GM18907 (cell line): ENCODE results near the gene CMSS1.
"Not testable (repeated sequence)": the region's sequence is repeated elsewhere in the genome, so short reads cannot be mapped to it uniquely, and the experiment has no call there.

Source experiments
- ATAC-seq: cut with Tn5 transposase; IDR thresholded peaks from one replicate; pipeline ENCODE4 v1.9.1; 2021; ENCODE audit warnings: mild to moderate bottlenecking, moderate library complexity; ENCODE audit not compliant: unreplicated experiment

Gene CMSS1

DNA sequence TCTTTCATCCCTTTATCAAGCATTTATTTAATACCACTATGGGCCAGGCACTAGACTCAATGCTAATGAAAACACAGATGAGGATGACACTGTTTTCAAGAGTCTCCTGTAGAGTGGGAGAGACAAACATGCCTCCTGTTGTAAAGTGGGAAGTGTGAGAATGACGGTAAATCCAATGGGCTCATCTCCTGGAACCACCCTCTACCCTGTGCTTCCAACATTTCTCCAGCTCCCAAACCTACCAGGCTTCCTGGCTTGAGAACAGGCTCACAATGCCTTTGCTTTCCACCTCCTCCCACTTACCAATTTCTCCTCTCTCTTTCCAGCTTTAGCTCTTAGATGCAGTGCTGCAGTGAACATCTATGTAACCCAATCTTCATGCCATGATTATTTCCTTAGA is 389.0 kb downstream of the CMSS1 start:
- no peak for ATAC-seq

DNA sequence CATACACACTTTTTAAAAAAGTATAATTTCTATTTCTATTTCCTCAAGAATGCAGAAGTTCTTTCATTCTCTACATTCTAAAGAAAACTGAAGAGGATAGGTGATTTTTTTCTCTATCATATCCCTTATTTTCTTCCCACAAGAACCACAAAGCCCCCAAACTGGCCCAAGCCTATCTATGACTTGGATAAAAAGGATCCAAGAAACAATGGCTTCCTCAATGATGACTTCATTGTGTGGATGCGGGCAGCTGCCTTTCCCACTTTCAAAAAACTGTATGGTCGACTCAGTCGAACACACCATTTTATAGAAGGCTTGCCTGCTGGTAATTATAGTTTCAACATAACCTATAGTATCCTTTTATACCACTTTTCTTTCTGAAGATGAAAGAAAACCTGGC is 390.2 kb downstream of the CMSS1 start:
- ATAC-seq = no peak

DNA sequence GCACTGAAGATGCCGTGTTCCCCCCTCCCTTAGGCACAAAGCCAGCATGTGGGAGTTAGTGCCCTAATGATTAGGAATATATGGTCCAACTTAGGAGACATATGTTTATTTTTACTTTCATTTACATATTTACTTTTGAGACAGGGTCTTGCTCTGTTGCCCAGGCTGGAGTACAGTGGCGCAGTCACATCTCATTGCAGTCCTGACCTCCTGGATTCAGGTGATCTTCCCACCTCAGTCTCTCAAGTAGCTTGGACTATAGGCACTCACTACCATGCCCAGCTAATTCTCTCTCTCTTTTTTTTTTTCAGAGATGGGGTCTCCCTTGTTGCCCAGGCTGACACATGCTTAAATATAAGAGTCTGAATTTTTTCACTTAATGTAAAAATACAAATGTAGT is 391.5 kb downstream of the CMSS1 start:
- ATAC-seq = no peak

DNA sequence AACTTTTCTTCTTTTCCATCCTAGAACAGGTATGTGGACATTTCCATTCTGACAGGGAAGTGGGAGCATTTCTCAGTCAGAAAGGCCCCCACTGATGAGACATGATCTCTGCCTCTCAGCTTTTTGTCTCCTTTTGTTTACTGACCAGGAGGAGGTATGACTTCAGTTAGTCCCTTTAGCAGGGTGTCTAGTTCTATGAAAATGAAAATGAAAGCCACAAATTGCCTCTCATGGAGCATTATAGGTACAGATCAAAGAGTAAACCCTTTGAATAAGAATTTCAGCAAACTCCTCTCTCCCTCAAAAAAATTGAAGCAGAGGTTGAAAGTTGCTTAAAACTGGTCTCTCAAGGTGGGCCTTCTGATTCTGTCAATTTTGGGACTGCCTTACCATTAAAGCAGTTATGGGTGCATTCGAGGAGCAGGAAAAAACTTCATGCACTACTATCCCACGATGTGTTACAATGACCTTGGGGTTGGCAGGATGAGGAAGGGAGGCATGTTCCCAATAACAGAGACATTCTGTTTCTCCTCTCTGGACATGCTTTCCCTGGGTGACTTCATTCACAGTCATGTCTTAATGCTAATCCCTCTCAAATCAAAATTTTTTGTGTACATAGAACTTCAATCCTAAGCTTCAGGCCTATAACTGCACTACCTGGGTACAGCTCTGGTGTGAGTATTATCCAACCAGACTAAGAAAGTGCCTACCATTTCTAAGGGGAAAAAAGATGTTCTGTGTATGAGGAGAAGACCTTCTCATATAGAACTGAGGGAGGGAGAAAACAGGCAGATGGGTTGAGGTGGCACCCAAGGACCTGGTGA is 392.5 kb downstream of the CMSS1 start:
- peak; percentile 95 for ATAC-seq

DNA sequence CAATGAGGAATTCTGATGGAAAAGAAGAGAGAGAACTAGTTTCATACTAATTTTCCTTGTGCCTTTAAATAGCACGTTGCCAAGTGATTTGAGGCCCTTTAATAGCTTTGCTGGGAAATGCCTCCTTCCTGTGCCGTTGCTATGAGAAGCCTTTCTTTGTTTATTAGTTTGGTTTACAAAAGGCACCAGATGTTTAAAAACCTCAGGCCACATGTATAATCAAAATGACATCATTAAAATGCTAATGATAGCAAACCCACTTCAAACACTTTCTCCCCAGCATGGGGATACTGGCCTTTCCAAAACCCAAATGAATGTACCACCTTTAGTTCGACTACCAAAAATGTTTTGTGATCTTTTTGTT is 393.1 kb downstream of the CMSS1 start:
- ATAC-seq = peak; percentile 20

DNA sequence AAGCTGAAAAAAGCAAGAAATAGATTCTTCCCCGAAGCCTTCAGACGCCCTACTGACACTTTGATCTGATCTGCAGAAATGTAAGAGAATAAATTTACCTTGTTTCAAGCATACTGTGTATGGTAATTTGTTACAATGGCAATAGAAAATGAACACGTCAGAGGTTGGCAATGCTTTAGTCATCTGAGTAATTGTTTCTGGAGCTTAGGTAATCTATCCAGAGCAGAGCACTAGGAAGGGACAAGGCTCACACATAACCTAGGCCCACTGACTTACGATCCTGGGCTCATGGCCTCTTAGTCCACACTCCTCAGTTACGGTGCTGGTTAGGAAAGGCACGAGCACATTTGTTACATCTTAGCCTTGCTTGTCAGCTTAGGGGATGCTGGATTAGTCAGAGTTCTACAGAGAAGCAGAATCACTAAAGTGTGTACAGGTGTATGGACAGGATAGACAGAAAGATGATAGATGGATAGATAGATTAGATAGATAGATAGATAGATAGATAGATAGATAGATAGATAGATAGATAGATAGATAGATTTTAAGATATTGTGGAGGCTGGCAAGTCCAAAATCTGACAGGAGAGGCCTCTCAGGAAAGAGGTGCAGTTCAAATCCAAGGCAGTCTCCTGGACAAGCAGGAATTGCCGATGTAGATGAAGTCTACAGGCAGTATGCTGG is 396.4 kb downstream of the CMSS1 start:
- ATAC-seq = no peak

DNA sequence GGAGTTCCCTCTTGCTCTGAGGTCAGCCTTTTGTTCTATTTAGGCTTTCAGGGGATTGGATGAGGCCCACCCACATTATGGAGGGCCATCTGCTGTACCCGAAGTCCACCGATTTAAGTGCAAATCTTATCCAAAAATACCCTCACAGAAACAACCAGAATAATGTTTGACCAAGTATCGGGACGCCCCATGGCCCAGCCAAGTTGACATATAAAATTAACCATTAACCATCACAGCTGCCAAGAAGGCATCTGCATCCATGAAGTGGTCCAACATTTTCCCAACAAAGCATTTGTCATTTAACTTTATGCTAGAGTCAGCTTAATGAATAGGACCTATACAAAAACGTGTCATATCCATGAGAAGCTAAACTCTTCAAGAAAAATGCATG is 396.9 kb downstream of the CMSS1 start:
- no peak for ATAC-seq

DNA sequence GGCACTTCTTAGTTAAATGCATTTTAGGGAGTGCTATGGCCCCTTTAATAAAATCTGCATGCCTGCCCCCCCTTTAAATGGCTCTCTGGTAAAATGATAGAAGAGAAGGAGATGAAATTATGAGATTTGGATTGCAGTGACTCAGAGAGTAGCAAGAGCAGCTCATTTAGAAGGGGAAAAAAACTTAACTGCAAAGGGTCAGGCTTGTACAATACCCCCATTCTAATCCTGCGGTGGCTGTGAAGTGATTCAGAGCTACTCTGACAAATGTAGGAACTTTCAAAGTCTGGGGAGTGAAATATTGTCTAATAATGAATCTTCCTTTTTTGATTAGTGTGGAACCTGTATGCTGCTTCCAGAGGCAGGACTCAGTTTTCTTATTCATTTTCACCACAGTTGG is 399.1 kb downstream of the CMSS1 start:
- no peak for ATAC-seq

DNA sequence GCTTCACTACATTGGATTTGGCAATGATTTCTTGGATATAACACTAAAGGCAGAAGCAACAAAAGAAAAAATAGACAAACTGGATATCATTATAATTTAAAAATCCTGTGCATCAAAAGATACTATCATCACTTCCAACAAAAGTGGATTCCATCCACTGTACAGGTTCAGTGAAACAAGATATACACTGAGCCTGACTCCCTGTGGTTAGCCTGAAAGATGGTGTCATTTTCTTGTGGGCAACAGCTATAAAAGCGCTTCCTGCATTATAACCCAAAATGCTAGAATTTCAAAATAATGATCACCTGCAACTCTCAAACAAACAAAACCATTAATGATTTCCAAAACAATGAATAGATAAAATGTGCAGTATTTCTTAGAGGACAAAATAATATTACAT is 403.5 kb downstream of the CMSS1 start:
- no peak for ATAC-seq

DNA sequence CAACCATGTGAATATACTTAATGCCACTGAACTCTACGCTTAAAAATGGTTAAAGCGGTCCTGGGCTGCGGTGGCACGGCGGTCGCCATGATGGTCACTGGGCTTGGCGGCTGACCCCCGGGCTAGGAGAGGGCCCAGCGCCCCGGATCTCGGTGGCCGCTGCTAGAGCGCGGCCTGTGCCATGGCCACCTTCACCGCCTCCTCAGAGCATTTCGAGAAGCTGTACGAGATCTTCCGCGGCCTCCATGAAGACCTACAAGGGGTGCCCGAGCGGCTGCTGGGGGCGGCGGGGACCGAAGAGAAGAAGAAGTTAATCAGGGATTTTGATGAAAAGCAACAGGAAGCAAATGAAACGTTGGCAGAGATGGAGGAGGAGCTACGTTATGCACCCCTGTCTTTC is 407.5 kb downstream of the CMSS1 start:
- no peak for ATAC-seq

DNA sequence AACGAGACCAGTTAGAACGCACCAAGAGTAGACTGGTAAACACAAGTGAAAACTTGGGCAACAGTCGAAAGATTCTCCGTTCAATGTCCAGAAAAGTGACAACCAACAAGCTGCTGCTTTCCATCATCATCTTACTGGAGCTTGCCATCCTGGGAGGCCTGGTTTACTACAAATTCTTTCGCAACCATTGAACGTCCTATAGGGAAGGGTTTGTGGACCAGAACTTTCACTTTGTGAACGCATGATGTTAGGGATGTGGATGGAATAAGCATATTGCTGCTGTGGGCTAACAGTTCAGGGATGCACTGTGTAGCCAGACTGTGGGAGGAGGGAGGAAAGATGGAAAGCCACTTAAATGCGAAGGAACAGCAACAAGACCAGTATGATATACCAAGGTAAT is 408.2 kb downstream of the CMSS1 start:
- ATAC-seq = no peak

DNA sequence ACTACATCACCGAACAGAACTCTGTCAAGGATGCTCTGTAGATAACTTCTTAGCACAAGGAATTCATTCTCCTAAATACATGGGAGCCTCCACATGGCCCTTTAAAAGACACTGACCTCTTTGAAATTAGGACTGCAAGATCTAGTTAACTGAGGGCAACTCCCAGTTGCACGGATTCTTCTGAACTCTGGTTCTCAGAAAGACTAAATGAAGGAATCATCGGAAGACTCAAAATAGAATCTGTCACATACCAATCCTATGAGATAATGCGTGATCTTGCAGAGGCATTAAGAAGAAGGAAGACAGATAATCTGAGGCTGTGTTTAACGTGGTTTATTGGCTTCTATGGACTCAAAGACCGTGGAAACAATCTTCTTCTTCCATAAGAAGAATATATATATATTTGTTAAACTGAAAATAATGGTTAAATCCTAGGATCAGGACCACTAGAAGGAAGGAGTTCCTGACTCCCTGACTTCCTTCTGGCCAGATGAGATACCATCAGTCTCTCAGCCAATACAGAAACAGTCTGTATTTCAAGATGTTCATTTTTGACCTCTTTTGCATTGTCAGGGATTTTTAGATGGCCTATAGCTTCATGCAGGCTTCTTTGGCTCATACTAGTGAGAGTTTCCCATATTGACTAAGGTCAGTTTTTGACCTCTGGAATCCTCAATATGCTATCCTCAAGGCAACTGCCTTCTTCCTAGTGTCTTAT is 409.2 kb downstream of the CMSS1 start:
- ATAC-seq = no peak

DNA sequence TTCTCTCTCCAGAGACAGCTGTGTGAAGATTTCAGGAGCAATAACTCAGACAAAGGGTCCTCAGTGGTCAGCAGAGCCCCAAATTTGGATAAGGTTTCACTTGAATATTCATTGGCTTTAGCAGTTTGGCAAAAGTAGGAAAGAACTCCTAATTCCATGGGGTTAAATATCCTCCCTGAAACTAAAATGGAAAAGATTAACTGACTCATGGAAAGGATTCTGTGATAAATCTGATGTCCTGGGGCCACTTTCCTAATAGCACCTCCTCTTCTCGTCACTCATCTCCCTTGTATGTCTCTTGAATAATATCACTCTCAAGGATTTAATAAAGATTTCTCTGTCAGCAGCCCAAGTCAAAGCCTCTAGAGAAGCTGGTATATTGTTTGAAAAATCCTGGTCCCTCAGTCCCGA is 409.9 kb downstream of the CMSS1 start:
- no peak for ATAC-seq

DNA sequence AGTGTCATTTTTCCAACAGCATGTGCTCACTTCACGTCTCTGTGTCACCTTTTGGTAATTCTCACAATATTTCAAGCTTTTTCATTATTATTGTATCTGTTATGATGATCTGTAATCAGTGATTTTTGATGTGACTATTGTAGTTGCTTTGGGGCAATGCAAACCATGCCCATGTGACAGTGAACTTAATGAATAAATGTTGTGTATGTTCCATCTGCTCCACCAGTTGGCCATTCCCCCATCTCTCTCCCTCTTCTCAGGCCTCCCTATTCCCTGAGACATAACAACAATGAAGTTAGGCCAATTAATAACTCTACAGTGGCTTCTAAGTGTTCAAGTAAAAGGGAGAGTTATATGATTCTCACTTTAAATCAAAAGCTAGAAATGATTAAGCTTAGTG is 410.6 kb downstream of the CMSS1 start:
- ATAC-seq = no peak

DNA sequence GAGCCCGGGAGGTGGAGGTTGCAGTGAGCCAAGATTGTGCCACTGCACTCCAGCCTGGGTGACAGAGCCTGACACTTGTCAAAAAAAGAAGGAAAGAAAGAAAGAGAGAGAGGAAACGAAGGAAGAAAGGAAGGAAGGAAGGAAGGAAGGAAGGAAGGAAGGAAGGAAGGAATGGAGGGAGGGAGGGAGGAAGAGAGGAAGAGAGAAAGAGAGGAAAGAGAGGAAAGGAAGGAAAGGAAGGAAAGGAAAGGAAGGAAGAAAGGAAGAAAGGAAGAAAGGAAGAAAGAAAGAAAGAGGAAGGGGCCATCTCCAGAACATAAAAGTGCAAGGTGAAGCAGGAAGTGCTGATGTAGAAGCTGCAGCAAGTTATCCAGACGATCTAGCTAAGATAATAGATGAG is 411.5 kb downstream of the CMSS1 start:
- not testable (repeated sequence) for ATAC-seq

DNA sequence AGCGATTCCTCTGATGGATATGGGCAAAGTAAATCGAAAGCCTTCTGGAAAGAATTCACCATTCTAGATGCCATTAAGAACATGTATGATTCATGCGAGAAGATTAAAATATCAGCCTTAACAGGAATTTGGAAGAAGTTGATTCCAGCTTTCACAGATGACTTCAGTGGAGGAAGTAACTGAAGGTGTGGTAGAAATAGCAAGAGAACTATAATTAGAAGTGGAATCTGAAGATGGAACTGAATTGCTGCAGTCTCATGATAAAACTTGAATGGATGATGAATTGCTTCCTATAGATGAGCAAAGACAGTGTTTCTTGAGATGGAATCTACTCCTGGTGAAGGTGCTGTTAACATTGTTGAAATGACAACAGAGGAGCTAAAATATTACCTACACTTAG is 413.0 kb downstream of the CMSS1 start:
- no peak for ATAC-seq
